ENCODE results near the gene XRCC5.
"Not testable (repeated sequence)": the region's sequence is repeated elsewhere in the genome, so short reads cannot be mapped to it uniquely, and the experiment has no call there.

Gene XRCC5

DNA sequence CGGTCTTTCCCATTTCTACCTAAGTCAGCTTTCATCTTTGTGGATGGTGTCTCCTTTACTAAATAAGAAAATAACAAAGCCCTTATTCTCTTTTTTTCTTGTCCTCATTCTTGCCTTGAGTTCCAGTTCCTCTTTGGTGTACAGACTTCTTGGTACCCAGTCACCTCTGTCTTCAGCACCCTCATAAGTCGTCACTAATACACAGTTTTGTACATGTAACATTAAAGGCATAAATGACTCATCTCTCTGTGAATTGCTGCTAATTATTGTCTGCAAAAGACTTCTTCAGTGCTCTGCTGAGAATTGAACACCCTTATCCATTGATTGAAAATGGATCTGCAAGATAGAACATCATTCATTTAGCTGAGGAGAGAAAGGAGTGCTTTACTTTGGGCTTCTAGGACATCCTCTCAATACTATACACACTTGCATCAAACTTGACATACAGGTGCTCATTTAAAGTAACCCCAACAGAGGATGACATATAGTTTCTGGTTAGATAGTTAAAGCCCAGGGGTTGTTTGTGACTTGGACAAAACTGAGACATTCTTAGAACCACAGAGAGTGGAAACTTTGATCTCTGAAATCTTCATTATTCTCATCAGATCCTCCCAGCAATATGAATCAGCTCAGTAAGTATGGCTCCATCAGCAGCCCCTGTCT, 97.0 kb downstream of the XRCC5 start:
- DNase-seq: no peak

GRCh38 chr2:216206821-216207220, 97.7 kb downstream of the XRCC5 start:
- no peak for DNase-seq

GRCh38 chr2:216208661-216209060, 99.5 kb downstream of the XRCC5 start:
- not testable (repeated sequence) for DNase-seq

DNA sequence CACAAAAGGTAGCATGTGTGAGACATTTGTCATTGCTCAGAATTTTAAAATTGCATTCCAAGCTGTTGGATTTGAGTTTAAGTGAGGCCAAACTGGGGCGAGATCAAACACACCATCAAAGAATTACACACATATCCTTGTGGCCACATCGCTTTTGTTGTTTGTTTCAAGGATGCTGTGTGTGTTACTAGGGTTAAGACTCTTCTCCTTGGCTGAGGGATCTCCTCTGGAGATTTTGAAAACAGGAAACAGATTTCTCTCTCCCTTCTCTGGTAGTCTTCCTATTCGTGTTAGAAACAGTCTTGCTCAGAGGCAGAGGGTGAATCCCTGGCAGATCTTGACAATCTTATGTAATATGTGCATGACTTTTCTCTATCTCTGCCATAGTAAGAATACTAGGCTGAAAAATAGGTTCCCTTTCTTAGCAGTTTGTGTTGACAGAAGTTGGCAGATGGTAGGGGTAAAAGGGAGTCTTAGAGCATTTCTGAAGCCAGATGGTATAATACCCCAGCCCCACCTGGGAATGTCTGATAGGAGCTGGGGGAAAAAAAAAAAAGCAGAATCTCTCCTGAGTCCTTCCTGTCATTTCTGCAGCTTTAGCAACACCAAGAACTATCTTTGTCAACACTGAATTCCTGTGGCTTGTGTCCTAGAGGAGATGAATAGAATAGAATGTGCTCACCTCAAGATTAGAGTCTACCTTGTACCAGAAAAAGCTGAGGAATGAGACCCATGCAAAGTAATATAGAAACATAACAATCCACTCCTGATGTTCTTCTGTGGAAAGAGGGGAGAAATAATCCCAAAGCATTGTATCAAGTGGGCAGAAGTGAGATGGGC, 101.8 kb downstream of the XRCC5 start:
- DNase-seq: no peak

DNA sequence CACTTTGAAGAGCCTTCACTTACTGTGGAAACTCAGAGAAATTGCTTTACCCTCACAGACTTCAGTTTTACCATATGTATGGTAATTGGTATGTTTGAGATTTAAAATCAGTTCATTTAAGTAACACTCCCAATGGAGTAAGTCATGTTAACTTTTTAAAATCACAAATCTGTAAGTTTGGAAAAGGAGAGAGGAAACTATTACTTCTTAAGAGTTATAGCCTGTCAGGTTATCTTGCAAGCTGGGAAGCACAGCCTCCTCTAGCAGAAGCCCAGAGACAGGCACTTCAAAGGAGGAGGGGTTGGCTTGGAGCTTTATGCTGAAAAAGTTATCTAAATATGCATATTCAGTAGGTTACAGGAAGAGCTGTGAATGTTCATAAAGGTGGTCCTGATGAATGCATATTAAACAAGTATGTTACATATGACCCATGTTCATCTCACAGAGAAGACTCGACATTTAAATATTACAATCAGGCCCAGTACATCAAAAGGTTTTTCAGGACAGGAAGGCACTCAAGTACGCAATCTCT, 102.5 kb downstream of the XRCC5 start:
- DNase-seq: no peak

DNA sequence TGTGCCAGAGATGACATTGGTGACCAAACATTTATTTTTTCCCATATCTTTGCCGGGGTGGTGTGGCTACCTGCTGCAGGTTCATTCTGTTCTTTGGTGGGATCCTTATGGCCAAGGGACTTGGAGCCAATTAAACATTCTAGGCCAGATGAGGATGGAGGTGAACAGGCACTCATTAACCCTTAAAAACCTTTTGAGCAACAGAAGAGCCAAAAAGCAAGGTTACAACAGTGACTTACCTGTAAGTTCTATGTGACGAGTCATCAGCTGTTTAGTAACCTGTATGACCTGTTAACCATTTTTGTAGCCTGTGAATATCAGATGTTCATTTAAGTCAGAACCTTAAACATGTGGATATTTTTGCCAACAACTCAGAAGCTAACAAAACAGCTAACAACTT, 105.6 kb downstream of the XRCC5 start:
- no peak for DNase-seq

- DNase-seq: no peak
Measured at GRCh38 chr2:216215658-216216390, 106.7 kb downstream of the XRCC5 start.

- DNase-seq: no peak
Measured at GRCh38 chr2:216216951-216217903, 108.1 kb downstream of the XRCC5 start.

- DNase-seq: no peak
Measured at GRCh38 chr2:216217904-216218260, 108.7 kb downstream of the XRCC5 start.

DNA sequence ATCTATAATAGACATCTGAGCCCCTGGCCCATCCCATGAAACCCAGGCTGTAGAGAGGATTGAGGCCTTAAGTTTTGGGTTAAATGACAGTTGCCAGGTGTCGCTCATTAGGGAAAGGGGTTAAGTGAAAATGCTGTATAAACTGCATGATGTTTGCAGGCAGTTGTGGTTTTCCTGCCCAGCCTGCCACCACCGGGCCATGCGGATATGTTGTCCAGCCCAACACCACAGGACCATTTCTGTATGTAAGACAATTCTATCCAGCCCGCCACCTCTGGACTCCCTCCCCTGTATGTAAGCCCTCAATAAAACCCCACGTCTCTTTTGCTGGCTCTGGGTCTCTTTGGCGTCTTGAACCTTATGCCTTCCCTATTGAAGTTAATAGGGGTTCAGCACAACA, 110.7 kb downstream of the XRCC5 start:
- DNase-seq: no peak

DNA sequence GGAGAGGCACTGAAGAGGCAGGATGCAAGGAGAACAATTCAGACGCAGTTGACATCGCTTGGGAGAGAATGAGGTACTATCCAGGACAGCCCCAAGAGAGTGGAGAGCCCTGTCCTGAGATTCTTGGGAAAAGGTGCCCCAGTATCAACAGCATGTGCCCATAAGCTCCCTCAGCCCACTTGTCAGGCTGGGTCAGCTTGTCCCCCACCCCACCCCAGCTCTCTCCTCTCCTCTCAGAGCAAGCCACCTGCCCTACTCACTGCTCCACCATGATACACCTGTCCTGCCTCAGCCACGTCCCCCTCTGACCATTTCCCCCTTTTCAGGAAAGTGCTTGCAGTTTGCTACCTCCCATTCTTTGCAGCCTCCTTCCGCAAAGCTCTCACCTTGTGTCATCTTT, 111.8 kb downstream of the XRCC5 start:
- DNase-seq: no peak

- no peak for DNase-seq
Measured at GRCh38 chr2:216221811-216222210, 112.7 kb downstream of the XRCC5 start.

DNA sequence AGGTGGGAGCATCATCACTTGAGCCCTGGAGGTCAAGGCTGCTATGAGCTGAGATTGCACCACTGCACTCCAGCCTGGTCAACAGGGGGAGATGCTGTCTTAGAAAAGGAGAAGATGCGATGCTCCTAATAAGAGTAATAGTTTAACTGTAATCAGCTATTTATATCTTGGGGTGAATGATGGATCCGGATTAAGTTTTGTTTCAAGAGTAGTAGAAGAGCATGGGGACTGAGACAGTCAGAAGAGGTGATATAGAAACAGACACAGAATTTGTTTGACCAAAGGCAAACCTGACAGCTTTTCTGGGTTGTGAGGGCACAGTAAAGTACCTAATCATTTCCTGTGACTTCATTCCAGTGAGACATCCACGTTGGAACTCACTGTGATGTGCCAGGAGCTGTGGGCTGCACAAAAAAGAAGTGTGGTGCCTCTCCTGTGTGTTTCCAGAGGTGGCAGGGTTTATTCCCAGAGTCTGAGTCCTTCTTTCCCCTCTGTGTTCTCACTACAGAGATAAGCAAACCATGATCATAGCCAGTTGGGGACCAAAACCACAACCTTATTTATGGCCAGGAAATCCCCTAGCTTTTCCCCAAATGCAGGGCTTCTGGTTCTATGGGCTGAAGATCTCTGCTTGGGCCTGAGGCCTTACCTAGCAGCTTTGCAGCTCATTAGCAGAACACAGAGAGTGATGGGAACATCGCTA, 113.7 kb downstream of the XRCC5 start:
- no peak for DNase-seq

- no peak for DNase-seq
Measured at GRCh38 chr2:216224388-216224787, 115.2 kb downstream of the XRCC5 start.

DNA sequence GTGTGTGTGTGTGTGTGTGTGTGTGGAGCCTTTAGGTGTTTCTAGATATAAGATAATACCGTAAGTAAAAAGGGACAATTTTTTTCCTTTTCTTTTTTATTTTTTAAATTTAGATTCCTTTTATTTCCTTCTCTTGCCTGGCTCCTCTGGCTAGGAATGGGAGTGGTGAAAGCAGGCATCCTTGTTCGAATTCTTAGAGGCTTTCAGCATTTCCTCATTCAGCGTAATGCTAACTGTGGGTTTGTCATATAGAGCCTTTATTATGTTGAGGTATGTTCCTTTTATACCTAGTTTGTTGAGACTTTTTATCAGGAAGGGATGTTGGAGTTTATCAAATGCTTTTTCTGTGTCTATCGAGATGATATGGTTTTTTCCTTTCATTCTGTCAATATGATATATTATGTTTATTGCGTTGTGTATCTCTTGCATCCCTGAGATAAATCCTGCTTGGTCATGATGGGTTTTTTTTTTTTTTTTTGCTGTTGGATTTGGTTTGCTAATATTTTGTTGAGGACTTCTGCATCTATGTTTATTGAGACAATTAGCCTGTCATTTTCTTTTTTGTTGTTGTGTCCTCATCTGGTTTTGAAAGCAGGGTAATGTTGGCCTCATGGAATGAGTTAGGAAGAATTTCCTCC, 120.2 kb downstream of the XRCC5 start:
- DNase-seq: no peak

DNA sequence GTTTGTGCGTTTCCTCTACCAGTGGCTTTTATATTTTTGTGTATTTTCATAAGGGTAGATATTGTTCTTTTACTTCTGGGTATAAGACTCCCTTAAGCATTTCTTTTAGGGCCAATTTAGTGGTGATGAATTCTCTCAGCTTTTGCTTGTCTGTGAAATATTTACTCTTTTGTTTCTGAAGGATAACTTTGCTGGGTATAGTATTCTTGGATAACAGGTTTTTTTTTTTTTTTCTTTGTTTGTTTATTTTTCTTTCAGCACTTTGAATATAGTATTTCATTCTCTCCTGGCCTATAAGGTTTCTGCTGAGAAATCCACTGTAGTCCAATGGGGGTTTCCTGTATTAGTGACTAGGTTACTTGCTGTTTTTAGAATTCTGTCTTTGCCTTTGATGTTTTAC, 122.7 kb downstream of the XRCC5 start:
- no peak for DNase-seq

DNA sequence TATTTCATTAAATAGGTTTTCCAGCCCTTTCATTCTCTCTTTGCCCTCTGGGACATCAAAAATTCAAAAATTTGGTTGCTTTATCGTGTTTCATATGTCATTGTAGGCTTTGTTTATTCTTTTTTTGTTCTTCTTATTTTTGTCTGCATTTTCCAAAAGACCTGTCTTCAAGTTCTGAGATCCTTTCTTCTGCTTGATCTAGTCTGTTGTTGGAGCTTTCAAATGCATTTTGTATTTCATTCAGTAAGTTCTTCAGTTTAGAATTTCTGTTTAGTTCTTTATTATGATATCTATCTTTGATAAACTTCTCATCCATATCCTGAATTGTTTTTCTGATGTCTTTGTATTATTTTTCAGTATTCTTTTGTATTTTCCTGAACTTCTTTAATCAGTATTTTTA, 123.6 kb downstream of the XRCC5 start:
- no peak for DNase-seq

DNA sequence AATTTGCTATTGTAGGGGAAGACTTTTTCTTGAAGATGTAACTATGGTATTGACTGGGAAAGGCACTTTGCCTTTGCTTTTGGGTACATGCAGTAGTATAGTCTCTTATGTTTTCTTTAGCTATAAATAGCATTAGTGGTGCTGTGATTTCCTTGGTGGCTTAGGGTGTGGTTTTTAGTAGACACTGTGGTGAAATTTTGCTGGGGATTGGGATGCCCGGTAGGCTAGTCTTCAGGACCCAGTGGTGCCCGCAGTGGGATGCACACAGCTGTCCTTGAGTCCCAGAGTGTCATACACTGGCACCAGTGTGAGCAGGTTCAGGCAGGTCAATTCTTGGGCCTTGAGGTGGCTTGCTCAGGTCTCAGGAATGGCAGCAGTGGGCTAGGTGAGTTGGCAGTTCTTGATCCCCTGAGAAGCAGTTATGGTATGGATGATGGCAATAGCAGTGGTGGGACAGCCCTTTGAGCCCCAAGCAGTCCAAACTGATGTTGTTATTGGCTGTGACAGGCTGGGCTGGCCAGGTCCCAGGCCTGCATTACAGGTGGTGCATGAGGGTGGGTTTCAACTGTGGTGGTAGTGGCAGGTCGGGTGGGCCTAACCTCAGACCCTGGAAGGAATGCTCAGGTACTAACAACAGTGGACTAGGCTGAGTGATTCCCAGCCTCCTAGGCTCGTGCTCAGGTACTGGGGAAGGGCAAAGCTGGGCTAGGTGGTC, 124.3 kb downstream of the XRCC5 start:
- no peak for DNase-seq

- DNase-seq: no peak
Measured at GRCh38 chr2:216234106-216234505, 125.0 kb downstream of the XRCC5 start.

GRCh38 chr2:216235462-216235861, 126.3 kb downstream of the XRCC5 start:
- no peak for DNase-seq

DNA sequence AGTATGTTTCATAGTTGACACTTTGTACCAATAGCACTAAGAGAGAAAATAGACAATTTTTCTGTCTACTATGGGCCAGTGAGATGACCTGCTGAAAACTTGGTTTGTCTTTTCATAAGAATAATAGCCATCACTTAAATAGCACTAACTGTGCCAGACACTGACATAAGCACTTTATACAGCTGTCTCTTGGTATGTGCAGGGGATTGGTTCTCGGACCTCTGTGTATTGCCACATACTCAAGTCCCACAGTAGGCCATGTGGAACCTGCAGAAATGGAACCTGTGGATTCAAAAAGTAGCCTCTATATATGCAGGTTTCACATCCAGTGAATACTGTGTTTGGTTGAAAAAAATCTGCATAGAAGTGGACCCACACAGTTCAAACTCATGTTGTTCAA, 126.7 kb downstream of the XRCC5 start:
- DNase-seq: no peak

Data from CD4-positive, alpha-beta T cell treated with Interleukin-15 for 1 hour (primary cell).